Stimulated activated CD8-positive, alpha-beta memory T cell treated with anti-CD3 and anti-CD28 coated beads, Interleukin-12 subunit alpha, Interleukin-12 subunit beta, amount 100 ng/mL, for 4 hours (primary cell): ENCODE data around the gene MEF2B.

Experiments
- DNase-seq: peaks from one replicate; pipeline ENCODE4 v3.0.0-alpha.2; 2020; ENCODE audit warnings: low read depth

The MEF2B gene

DNA sequence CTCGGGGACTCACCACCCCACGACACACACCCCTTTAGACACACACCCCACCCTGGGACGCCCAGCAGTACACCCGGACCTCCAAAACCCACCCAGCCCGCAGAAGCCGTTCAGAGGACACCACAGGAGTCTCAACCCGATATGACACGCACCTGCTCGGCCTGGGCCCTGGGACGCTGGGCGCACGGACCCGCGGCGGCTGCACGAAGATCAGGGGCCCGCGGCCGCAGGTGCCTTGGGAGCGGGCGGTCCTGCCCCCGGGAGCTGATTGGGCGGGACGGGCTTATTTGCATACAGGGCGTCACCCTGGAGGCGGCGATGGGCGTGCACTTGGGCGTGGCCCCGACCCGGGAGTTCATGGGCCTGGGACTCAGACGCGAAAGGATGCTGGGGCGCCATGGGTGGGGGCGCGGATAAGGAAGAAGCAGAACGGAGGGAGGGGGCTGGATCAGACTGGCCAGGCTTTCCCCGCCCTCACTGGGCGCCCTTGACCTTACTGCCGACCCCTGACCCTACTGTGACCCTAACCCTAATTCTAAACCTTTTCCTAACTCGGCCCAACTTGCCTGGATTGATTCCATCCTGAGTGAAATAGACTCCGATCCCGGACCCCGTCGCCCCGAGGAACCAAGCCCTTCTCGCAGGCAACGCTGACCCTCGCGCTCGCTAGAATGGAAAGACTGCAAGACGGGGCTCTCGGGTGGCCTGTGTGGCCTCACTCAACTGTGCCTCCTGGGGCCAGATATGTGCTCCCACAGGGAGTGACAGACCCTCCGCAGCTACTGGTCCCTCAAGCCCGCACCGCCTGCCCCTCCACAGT, at the start of gene MEF2B:
Gene MEF2B (minus strand): TSS at position 211 of the 820 bp plus-strand sequence. CDS start 19,528 bp downstream, outside the sequence.
- DNase-seq: peak; percentile 43

DNA sequence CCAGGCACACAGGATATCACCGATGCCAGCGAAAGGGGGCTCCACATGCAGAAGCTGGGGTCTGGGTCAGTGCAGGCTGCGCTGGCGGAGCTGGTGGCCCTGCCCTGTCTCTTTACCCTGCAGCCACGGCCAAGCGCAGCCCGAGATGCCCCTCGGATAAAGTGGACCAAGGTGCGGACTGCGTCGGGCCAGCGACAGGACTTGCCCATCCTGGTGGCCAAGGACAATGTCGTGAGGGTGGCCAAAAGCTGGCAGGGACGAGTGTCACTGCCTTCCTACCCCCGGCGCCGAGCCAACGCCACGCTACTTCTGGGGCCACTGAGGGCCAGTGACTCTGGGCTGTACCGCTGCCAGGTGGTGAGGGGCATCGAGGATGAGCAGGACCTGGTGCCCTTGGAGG, 48.8 kb upstream of the MEF2B start:
- no peak for DNase-seq

DNA sequence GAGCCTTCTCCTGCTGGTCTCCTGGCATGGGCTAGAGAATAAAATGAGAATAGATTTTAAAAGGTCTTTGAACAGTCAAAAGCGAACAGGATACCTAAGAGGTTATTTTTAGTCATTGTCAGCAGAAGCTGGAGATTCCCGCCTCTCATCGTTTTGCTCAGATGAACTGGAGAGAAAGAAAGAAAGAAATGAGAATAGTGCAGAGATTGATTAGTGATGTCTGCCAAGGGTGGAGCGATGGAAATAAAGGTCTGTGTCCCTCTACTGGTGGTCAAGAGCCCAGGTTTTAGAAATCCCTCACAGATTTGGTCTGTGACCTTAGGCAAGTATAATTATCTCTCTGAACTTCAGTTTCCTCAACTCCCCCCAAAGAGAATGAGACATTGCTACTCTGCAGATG, 47.0 kb upstream of the MEF2B start:
- DNase-seq: no peak

DNA sequence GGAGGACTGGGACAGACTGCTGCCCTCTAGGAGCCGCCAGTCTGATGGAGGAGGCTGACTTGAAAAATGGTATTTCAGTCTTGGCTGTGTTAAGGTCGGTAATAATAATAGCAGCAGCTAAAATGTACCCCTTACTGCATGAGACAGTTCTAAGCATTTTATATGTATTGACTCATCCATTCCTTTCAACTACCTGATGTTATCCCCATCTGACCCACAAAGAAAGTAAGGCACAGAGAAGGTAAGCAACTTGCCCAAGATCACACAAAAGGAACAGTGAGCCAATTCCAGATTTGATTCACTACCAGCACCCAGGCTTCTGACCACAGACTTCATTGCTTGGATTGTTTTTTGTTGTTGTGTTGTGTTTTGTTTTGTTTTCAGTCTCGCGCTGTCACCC, 45.7 kb upstream of the MEF2B start:
- DNase-seq: no peak

DNA sequence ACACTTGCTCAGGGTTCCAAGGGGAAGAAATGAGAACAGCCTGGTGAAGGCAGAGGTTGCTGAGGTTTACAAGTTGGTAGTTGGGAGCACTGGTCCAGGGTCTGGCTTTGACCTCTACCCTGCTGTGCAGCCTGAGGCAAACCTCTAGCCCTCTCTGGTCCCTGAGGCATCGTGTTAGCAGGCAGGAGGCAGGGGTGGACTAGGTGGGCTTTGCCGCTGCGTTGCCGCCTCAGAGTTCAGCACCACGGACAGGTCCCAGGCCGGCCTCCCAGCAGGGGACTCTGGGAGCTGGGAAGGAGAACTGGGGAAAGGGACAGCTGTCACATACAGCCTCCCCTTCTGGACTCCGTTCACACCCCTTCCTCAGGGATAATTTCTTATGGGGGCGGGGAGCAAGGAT, 44.8 kb upstream of the MEF2B start:
- DNase-seq: no peak

DNA sequence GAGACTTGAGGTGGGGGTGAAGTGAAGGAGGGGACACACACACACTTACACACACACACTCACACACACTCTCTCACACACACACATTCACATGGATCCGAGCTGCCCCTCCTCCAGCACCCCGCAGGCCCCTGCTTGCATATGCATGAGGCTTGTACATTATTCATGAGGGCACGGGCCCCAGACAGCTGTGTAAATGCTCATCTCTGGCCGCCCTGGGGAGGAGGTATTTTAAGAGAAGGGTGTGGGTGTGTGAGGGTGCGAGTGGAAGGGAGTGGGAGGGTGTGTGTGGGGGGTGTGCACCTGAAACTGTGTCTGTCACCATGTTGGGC, 44.1 kb upstream of the MEF2B start:
- no peak for DNase-seq

DNA sequence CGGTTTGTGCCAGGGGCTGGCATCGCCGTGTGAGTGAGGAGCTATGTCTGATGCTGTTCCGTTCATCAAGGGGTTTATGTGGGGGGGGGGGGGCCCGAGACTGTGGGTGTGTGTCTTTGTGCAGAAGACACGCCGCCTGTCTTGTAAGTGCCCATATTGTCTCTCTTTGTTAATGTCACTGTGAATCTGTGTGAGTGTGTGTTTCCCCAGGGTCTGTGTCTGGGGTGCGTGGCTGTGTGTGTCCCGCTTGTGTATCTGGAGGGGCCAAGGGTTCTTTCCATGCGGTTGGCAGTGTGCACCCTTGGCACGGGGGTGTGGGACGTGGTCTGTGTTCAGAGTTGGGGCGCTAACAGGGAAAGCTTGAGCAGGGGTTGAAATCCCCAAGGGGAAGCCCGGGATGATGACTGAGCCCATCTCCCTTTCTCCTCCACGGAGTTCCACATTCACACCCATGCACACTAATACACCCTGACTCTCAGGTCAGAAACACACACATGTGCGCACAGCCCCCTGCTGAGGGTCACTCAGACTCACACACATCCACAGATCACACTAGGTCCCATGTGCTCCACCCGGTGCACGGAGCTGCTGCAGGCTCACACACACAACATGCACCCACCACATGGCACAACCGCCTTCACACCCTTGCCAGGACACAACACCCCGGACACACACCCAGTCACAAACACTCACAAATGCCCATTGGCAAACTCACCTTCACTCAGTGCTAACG, 43.5 kb upstream of the MEF2B start:
- no peak for DNase-seq

DNA sequence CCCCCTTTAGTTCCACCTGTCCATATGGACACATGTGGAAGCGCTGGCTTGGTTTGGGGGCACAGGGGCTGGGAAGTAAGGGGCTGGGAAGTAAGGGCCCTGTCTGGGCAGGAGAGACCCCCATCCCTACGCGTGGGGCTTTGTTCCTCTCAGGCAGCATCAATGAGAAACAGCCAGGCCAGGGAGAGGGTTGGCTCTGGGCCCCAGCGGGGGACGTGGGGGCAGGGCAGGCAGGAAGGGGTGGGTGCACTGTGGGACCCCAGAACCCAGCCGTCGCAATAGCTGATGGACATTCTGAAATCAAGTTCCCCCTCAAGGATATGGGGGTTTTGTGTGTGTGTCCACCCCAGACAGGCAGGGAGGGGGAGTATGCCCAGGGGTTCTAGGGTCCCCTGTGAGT, 42.9 kb upstream of the MEF2B start:
- DNase-seq: no peak

DNA sequence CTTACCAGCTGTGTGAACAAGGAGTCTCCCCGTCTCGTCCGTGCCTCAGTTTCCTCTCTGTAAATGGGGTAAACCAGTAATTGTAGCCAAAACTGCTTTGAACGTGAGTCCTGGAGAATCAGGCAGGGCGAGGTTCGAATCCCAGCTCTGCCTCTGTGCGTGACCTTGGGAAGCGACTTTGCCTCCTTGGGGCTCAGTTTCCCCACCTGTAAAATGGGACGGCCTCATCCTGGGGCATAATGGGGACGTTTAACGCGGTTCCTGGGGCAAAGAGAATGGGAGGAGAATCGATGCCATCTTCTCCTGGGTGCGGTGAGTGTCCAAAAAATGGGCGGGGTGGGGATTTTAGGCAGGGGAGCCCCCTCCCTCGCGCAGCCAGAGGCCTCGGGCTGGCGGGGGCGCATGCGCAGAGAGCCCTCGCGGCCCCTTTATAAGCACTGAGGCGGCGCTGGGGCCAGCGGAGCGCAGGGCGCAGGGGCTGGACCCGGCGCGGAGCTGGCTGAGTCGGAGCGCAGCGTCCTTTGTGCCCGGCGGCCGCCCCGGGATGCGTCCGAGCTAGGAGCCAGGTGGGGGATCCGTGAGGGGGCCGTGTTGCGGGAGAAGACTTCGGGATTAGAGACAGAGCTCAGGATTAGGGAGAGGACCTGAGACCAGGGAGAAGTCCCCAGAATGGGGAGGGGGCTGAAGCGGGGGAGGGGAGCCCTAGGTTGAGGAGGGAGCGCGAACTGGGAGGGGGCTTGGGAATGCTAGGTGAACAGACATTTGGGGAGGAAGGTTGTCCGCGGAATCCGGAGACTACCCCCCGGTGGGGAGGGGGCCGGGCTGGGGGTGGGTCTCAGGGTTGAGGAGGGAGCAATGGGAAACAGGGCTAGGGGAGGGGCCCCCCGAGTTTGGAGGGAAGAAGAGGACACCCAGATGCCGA, 41.7 kb upstream of the MEF2B start, which contains the start of gene NCAN:
Gene NCAN (plus strand): TSS at position 460 of the 922 bp plus-strand sequence. CDS start 4,996 bp downstream, outside the sequence.
- no peak for DNase-seq

DNA sequence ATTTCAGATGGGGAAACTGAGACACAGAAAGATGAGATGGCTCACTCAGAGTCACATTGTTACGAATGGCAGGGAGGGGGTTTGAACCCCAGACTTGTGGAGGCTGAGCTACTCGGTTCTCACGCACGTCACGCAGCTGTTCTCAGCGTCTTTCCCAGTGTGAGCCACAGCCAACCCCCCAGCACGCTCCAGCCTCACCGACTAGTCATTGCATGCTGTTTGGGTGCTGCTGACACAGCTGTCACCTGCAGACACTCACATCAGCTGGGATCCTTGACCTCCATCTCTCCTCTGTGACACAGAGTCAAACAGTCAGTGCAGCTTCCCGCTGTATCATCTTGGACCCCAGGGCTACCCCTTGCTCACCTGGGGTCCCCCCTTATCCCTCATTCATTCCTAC, 39.3 kb upstream of the MEF2B start:
- no peak for DNase-seq

DNA sequence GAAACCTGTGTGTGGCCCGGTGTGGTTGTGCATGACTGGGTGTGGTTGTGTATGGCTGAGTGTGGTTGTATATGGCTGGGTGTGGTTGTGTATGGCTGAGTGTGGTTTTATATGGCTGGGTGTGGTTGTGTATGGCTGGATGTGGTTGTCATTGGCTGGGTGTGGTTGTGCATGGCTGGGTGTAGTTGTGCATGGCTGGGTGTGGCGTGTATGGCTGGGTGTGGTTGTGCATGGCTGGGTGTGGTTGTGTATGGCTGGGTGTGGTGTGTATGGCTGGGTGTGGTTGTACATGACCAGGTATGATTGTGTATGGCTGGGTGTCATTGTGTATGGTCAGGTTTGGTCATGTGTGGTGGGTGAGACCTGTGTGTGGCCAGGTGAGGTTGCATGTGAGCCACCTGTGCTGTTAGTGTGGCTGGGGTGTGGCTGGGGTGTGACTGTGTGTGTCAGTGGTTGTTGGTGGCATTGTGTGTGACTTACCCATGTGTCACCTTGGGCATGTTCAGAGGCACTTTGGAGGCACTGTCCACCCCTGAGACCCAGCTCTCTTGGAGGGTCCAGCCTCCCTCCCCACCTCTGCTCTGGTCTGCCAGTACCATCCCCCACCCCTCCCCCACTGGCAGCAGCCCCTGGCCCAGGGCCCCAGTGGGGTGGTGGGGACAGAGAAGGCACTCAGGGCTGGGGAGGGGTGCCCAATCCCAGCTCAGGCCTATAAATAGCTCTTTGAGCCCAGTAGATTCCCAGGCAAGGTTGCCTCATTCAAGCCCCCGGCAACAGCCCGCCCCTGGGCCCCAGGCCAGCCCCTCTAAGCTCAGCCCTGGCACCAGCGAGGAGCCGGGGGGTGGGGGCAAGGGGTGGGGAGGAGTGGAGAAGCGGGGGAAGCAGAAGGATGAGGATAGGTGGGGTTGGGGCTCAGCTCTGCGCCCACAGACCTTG, 37.8 kb upstream of the MEF2B start:
- no peak for DNase-seq

DNA sequence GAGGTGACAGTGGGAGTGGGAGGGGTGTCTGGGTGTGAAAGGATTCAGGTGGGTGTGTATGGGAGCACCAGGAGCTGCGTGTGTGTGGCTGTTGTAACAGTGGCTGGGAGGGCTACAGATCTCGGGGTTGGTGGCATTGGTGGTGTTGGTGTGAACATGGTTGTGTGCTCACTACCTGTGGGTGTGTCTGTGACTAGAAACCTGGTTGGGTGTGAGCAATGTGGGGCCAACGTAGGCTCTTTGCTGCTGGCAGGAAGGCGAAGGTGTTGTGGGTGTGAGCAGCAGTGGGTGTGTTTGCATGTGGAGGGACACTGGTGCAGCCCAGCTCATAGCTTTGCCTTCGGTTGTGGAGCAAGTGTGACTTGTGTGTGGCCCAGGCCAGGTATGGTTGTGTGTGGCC, 36.9 kb upstream of the MEF2B start:
- DNase-seq: no peak

DNA sequence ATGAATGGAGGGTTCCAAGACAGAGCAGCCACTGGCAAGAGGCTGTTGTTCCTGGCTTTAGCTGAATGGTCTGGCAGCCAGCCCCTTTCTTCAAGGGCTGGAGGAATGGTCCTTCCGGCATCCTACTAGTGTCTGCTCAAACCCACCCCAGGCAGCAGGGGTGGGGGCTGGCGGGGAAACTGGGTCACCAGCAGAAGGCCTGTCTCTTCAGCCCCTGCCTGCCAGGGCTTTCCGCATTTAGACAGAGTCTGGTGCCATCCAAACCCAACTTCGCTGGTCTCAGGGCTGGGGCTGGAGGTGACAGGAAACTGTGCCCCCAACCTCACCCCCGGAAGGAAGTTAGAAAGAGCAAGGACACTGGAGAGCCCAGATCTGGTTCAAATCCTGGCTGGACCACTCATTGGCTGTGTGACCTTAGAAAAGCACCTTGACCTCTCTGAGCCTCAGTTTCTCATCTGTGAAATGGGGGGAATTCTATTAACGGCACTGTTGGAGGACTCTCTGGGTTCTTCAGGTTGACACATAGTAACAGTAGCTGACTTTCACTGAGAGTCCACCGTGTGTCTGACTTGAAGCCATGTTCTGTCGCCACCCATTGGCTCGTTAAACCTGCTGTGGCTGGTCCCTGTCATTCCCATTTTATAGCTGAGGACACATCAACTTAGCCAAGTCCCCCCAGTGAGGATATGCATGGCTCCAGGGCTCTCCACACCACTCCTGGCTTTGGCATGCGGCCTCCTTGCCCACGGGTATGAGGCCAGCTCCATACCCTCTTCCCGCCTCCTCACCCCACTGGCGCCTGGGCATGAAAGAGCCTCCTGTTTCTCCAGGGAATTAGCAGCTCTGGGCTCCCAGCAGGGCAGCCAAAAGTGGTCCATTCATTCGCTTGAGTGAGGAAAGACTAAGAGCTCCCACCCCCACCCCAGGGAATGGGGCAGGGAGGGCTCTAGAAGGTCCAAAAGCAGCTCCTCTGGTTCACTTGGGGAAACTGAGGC, 35.6 kb upstream of the MEF2B start:
- DNase-seq: no peak

DNA sequence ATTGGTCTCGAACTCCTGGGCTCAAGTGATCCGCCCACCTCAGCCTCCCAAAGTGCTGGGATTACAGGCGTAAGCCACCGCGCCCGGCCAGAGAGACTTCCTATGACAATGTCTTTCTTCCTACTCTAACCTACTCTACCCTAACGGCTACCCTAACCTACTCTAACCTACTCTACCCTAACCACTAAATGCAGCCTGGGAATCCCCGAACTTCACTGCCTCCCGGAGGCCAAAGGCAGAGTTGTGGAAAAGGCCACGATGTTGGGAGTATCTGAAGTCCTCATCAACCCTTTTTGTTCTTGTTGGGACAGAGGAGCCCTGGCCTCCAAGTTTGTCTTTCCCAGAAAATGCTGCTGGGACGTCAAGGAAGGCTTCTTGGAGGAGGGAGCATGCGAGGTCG, 34.1 kb upstream of the MEF2B start:
- no peak for DNase-seq

DNA sequence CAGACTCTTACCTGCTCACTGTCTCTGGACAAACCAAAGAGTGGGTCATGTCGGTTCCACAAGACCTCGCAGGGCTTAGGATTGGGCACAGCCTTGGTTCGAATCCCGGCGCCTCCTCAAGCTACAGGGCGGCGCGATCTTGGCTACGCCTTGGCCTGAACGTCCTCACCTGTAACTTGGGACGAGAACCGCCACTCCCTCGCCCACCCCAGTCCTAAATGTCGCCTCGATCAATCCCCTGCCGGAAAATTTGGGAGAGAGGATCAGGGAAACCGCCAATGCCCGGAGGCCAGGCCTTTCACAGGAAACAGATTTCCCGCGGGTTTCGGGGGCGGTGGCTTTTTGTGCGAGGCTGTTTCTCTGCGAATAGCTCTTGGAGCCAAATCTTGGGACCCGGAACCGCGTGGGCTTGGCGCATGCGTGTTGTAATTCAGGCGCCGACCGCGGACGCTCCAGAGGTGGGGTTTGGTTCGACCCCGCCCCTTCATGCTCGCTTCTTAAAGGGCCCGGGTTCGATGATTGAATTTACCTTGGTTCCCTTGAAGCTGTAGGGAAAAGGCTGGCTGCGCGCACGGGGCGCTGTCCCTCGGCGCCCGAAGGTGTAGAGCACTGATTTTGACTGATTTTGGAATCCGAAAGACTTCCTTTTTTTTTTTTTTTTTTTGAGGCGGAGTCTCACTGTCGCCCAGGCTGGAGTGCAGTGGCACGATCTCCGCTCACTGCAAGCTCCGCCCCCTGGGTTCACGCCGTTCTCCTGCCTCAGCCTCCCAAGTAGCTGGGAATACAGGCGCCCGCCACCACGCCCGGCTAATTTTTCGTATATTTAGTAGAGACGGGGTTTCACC, 33.2 kb upstream of the MEF2B start, which contains the start of gene NR2C2AP:
Gene NR2C2AP (minus strand): TSS at position 403 of the 845 bp plus-strand sequence. CDS start 354 bp downstream, at position 49.
- peak; percentile 87 for DNase-seq

DNA sequence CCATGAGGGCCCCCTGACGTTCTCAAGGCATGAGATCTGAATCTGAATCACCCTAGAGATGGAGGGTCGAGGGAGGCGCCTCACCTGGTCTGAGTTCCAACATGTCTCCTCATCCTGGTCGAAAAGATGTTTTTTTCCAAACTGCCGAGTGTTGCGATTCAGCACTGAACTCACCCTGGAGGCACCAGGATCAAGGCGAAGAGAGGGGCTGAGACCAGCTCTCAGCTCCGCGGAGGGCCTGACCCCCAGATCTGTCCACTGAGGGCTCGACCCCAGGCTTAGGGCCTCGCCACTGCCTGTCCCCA, 32.6 kb upstream of the MEF2B start:
- DNase-seq: no peak

DNA sequence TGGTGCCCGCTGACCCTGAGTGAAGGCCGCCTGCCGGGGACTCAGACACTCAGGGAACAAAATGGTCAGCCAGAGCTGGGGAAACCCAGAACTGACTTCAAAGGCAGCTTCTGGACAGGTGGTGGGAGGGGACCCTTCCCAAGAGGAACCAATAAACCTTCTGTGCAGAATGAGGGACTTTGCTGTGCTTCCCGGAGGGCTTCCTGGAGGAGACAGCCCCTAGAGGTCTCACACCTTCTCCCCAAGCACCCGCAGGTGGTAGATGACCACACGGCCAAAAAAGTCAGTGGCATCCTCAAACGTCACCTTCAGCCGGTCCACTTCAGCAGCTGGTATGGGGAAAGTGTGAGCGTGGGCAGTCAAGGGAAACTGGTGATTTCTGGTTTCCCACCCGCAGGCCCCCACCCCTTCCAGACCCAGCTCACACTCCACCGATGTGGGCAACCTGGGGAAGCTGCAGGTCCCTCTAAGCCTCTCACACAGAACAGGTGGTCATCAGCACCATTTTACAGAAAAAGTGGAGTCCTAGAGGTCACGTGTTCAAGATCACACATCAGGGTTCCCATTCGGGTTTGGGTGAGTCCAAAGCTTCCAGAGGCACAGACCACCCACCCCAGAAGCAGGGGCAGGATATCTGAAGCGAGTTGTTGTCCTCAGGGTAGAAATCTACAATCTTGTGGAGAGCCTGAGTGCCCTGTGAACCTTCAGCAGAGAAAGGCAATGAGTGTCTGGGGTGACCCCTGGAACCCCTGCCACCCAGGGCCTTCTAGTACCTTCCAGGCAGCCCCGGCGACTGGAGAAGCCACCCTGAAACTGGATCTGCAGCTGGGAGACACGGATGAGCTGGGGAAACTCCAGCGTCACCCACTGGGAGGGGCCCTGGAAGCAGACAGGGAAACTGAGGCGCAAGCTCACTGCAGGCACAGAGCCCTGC, 31.9 kb upstream of the MEF2B start:
- no peak for DNase-seq

DNA sequence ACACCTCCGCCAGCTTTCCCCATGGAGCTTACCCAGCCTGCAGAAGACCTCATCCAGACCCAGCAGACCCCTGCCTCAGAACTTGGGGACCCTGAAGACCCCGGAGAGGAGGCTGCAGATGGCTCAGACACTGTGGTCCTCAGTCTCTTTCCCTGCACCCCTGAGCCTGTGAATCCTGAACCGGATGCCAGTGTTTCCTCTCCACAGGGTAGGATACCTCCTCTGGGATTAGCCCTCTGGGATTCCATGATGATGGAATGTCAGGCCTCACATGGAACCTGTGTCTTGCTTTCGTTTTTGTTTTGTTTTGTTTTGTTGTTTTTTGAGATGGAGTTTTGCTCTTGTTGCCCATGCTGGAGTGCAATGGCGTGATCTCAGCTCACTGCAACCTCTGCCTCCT, 23.9 kb upstream of the MEF2B start:
- no peak for DNase-seq
